HL-60 (cell line): ENCODE measurements around the gene NPB.
A peak's percentile ranks its signal among the peaks of the same experiment; 100 is the strongest.

Source experiments
- POLR2AphosphoS5 ChIP-seq: IDR thresholded peaks from 2 replicates; pipeline ENCODE4 v1.6.1; 2012; ENCODE audit warnings: low read depth
- TF ChIP-seq, protein P1 (sequence below): IDR thresholded peaks from one replicate; pipeline ENCODE4 v1.5.1; 2011; ENCODE audit warnings: low read length, control low read depth, inconsistent platforms; ENCODE audit not compliant: insufficient read depth

DNA sequence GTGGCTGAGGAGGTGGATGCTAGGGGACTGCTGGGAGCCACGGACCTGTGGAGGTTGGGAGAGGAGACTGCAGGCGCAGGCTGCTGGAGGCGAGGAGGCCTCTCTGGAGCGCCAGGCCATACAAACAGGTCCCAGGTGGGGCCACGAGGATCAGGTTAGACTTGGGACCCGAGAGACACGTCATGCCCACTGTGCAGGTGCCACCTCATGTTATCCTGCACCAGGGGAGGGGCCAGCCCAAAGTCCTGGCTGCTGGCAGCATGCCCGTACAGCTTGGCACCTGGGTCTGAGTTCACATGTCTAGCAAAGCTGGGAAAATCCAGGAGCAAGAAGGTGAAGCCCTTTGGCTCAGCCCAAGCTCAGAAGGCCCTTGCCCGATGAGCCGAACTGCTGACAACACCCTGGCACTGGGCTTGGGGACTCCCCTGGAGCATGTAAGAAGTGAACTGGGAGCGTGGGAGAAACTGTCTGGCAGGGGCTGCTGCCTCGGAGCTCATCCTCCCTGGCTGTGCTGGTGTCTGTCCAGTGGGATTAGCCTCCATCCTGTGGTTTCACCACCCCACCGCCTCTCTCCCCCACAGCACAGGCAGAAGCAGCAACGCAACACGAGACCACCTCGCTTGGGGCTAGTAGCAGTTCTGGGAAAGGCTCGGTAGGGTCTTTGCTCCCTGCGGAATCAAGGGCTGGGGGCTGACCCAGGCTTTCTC is 36.2 kb upstream of the NPB start:
- peak; percentile 52 for TF ChIP-seq POLR2AphosphoS5
- TF ChIP-seq, protein P1, sequence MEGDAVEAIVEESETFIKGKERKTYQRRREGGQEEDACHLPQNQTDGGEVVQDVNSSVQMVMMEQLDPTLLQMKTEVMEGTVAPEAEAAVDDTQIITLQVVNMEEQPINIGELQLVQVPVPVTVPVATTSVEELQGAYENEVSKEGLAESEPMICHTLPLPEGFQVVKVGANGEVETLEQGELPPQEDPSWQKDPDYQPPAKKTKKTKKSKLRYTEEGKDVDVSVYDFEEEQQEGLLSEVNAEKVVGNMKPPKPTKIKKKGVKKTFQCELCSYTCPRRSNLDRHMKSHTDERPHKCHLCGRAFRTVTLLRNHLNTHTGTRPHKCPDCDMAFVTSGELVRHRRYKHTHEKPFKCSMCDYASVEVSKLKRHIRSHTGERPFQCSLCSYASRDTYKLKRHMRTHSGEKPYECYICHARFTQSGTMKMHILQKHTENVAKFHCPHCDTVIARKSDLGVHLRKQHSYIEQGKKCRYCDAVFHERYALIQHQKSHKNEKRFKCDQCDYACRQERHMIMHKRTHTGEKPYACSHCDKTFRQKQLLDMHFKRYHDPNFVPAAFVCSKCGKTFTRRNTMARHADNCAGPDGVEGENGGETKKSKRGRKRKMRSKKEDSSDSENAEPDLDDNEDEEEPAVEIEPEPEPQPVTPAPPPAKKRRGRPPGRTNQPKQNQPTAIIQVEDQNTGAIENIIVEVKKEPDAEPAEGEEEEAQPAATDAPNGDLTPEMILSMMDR: no peak
